Stimulated activated CD8-positive, alpha-beta memory T cell treated with anti-CD3 and anti-CD28 coated beads, Interleukin-12 subunit alpha, Interleukin-12 subunit beta, amount 100 ng/mL, for 4 hours (primary cell): Measurements from ENCODE around the gene SLC25A30.

Experiments
- DNase-seq: peaks from one replicate; pipeline ENCODE4 v3.0.0-alpha.2; 2020; ENCODE audit warnings: low read depth

Gene SLC25A30, protein sequence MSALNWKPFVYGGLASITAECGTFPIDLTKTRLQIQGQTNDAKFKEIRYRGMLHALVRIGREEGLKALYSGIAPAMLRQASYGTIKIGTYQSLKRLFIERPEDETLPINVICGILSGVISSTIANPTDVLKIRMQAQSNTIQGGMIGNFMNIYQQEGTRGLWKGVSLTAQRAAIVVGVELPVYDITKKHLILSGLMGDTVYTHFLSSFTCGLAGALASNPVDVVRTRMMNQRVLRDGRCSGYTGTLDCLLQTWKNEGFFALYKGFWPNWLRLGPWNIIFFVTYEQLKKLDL

DNA sequence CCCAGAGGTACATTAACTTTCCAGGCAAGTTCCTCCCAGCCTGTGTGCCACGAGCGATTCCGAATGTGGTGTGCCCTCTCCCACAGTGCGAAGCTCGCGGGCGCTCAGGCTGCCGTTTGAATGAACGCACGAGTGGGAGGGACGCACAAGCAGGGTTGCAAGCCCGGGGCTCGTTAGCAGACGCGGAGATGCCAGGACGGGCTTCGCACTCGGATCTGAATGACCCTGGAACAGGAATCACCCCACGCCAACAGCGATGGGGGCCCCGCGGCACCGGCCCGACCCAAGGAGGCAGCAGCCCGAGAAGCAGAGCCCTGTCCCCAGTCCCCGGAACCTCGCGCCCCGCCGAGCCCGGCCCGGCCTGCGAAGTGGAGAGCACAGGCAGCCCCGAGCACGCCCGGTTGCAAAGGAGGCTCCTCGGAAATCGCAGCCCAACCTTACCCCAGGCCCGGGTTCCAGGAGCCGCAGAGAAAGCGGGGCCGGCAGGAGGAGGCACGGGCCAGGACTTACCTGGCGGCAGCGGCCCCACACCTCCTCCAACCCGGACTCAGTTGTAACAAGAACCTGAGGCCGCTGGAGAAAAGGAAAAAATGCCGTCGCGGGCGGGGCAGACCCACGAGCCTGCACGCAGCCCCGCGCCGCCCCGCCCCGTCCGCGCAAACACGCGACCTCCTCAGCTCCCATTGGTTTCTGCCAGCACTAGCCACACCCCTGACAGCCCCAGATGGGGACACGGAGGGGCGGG lies at the start of gene SLC25A30:
Gene SLC25A30 (minus strand): TSS at position 584 of the 745 bp plus-strand sequence. CDS start 6,948 bp downstream, outside the sequence.
- DNase-seq, result peak; percentile 87

DNA sequence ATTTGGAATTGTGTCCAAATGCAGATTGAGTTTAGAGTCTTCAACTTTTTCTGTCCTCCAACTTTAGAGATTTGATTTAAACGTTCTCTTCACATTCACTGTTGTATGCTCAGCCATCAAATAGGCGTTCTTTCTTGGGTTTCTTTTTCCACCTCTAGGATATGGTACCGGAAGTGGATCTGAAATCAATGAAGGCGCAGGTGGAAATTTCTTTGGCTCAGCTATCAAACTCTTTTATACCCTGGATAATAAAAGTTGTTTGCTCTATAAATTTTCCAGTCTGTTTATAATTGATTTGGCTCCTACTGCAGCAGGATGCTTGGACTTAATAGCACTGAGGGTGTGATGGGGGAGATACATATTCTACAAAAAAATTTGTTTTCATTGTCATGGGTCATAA lies 48.2 kb upstream of the SLC25A30 start:
- DNase-seq, result no peak

DNA sequence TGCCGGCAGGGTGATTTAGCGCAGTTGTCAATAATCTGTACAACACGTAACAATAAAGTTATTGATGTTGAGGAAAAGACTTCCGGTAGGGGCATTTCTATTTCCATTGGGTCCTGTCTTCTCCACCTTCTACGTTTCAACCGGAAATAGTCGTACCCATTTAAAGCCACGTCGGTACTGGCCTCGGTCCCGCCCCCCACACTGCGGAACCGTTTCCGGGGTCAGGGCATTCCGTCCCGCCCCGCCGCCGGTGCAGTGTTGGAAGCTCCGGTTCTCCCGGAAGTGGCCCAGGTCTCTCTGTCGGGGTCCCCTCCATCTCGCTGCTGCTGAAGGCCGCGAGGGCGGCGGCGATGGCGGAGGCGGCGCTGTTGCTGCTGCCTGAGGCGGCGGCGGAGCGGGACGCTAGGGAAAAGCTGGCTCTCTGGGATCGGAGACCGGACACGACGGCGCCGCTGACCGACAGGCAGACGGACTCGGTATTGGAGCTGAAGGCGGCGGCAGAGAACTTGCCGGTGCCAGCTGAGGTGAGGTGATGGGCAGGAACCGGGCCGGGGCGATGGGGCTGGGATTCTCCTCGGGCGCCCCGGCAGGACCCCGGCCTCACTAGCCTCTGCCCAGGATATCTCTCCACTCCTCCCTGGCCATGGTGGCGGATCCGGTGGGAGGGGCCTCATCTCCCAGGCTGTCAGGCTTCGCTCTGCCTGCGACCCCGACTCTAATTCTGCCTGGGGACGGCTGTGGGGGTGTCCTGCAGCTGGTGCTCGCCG lies 46.7 kb upstream of the SLC25A30 start, which contains the start of gene COG3:
Gene COG3 (plus strand): TSS at position 253 of the 767 bp plus-strand sequence. CDS start 98 bp downstream, at position 351.
- DNase-seq, result peak; percentile 90

DNA sequence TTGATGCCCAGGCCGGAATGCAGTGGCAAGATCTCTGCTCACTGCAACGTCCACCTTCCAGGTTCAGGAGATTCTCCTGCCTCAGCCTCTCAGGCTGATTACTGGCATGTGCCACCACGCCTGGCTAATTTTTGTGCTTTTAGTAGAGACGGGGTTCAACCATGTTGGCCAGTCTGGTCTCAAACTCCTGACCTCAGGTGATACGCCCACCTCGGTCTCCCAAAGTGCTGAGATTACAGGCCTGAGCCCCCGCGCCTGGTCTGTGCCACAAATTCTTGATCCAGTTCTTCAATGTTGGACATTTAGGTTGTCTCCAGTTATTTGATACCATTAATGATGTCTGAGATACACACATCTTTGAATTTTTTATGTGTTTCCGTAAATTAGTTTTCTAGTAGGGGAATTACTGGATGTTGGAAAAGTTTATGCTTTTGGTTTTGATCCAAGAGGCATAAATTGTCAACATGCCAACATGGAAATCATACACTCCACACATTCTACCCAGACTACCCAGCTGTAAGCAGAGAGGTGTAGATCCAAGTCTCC lies 46.0 kb upstream of the SLC25A30 start:
- no peak for DNase-seq

DNA sequence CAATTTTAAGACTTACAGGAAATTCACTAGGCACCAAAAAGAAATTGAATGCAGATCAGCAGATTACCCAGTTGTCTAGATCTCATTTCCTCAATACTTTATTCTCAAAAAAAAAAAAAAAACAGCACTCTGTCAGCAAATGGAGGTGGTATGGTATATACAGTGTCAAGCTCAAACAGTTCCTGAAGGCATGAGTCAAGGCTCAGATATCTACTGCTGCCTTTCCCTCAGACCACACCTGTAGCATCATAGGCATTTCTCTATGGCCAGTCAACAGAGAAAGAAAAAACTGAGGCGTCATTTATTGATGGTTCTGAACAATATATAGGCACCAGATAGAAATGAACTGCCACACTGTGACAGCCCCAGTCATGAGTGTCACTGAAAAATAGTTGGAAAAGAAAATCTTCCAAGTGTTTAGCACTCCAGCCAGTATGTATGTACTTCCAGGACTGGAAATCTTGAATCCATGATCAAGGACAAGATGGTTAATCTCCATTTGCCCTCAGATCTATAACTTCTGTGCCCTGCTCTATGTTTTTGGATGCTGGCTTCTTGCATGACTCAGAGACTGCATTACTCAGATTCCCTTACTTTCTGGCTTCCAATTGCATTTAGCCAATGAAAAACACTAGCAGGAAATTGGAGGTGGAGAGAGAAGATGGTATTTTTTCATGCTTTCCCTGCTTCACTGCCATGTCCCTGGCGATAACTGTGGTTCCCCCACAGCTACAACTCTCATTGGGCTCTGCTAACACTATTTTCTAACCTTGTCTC lies 38.2 kb upstream of the SLC25A30 start:
- DNase-seq, result no peak

DNA sequence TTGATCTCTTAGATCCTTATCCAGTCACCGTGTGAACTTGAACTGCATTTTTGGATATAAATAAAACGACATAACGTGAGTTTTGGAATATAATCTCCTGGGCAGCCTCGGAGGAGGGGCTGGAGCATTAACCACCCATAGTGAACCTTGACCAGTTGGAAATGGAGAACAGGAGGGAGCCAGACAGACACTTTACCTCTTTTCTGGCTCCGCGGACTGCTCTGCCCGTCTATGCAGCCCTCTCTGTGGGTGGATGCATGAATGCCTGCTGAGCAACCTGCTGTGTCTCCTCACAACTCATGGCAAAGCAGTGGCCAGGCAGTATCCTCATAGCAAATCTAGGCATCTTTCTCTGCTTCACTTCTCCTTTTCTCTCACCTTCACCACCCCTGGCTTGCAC lies 36.0 kb upstream of the SLC25A30 start:
- no peak for DNase-seq

DNA sequence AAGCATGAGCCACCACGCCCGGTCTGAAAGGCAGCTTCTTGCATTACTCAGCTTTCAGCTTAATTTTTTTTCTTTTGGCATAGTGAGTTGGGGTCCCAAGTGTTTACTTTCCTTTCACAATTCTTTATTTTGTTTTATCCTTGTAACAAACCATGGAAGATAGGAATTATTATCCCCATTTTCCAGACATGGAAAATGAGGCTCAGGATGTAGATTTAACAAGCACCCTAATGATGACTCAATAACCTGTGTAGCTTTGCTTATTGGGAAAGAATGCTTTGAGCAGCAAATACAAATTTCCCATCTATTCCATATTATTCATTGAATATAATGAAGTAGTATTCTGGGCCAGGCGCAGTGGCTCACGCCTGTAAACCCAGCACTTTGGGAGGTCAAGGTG lies 33.1 kb upstream of the SLC25A30 start:
- DNase-seq, result no peak

DNA sequence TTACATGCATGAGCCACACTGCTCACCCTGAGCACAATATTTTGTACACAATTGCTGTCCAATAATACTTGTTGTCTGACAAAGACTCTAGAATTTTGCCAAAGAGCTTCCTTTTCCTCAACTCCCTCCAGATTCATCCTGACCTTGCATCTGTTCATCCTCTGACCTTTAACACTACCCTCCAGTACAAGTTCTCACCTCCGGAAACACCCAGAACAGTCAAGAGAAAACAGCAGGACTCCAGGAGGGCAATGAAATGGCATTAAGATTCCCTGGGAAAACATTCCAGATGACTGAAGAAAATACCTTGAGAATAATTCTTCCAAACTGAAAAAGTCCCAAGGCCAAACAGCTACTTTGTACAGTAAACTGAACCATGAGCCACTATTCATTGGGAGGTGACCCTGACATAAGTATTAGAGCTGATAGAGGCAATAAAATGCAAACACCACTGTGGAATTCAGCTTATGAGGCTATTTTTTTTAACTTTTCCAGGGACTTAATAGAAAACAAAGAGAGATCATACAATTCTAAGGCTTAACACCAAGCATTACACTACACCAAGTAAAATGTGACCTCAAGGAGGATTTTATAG lies 30.9 kb upstream of the SLC25A30 start:
- DNase-seq, result no peak

DNA sequence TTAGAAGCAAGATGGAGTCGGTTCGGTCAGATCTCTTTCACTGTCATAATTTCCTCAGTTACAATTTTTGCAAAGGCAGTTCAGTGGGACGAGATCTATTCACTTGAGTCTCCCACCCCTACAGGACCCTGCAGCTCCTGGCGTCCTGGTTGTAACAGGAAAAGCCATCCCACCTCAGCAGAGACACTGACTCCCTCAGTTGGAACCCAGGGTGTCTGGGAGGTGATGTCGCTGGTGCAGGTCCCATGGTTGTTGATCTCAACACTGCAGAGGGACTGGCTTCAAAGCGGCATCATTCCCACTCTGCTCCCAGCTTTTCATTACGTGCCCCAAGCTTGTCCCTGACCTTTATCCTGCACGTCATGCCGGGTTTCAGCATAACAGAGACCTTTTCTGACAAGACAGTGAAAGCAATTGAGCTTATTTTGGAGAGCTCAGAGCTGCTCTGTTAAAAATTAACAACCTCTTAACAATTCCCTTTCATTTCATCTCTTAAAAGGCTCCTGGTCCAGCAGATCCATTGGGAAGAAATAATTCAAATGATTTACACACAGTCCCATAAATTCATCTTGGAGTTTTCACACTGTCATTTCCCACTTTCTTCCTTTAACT lies 29.0 kb upstream of the SLC25A30 start:
- no peak for DNase-seq

DNA sequence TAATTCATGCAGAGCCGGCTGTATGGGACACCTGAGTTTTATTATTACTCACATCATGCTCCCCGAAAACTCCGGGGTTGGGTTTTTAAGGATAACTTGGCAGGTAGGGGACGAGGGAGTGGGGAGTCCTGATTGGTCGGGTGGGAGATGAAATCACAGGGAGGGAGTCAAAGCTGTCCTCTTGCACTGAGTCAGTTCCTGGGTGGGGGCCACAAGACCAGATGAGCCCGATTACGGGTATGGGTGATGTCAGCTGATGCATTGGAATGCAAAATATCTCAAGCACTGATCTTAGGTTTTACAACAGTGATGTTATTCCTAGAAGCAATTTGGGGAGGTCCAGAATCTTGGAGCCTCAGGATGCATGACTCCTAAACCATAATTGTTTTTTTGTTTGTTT lies 28.0 kb upstream of the SLC25A30 start:
- DNase-seq, result no peak

DNA sequence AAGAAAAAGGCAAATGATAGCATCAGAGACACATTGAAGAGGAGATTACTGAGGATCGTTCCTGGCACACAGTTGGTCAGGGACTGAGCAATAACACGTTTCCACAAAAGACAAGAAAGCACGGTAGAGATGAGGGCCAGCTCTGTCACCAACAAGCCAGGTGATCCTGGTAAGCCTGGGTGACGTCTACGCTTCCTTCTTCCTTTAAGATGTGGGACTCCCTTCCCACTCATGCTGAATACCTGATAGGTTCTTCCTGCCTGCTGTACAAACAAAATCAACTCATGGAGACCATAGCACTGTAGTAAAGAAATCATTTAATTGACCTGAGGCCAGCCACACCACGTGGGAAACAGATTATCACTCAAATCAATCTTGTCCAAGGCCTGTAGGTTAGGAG lies 26.9 kb upstream of the SLC25A30 start:
- DNase-seq, result no peak

DNA sequence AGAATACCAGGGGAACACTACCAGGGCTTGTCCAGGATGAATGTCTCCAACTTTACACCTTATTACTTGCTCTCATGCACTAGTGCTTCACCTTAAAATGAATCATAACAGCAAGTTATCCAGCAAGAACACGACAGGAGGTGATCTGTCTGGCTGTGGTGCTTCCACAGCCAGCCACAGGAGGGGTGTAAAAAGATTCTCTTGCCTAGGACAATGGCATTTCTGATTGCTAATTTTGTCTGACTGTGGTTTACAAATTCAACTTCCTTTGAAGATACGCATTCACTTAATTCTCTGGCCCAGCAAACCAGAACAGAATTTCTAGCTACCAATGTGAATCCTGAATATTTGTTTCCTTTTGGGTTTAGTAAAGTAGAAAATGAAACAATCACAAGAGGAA lies 23.5 kb upstream of the SLC25A30 start:
- DNase-seq, result no peak

DNA sequence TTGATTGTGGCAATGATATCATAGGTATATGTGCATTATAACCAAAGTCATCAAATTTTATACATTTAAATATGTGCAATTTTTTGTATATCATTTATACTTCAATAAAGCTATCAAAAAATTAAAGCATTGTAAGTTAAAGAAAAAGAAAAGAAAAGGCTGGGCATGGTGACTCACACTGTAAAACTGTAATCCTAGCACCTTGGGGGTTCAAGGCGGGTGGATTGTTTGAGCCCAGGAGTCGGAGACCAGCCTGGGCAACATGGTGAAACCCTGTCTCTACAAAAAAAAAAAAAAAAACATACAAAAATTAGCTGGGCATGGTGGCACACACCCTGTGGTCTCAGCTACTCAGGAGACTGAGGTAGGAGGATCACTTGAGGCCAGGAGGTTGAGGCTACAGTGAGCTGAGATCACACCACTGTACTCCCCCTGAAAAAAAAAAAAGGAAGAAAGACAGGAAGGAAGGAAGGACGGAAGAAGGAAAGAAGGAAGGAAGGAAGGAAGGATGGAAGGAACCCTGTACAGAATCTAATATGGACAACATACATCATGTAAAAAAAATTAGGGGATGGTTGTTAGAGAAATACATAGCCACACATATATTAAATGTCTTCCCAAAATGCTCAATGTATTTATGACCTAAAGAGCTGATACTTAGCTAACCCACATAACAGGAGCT lies 21.7 kb upstream of the SLC25A30 start:
- no peak for DNase-seq

DNA sequence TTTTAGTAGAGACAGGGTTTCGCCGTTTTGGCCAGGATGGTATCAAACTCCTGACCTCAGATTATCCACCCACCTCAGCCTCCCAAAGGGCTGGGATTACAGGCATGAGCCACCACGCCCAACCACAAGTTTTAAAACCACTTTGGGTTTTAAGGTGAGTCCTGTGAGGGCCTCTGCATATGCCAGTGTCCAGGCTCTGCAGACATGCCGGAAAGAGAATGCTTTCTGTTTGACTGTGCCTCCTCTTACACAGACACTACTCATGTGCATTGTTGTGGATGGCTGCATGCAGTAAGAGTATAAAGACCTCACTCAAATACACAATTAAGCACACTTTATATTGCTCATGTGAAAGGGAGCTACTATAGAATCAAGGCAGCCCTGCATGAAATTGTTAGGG lies 20.8 kb upstream of the SLC25A30 start:
- no peak for DNase-seq

DNA sequence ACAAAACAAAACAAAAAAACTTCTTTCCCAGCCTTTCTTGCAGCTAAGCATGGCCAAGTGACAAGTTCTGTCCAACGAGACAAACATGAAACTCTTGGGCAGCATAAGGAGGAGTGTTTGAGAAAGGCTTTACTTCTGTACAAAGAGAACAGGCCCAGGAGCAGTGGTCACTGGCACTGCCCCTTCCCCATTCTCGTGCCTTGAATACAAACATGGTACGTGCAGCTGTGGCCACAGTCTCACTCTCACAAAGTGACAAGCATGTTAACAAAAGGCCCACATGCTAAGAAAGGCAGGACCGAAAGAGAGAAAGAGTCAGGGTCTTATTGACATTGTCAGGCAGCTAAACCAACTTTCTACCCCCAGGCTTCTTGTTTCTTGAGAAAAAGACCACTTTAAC lies 19.8 kb upstream of the SLC25A30 start:
- no peak for DNase-seq

DNA sequence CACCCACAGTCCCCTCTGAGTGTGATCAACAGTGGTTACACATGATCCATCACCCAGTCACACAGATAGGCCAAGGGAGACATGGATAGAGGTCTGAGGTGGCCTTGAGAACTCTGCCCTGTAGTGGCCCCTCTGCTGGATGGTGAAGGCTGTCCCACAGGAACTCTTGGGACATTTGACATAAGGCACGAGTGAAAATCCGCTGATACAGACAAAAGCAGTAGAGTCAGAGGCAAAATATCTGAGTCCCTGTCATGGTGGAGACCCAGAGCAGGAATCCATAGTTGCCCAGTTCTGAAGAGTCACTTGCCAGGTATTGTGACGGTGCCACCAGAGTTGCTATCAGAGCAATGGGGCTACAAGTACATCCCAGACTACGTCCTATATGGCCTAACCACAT lies 18.8 kb upstream of the SLC25A30 start:
- no peak for DNase-seq

DNA sequence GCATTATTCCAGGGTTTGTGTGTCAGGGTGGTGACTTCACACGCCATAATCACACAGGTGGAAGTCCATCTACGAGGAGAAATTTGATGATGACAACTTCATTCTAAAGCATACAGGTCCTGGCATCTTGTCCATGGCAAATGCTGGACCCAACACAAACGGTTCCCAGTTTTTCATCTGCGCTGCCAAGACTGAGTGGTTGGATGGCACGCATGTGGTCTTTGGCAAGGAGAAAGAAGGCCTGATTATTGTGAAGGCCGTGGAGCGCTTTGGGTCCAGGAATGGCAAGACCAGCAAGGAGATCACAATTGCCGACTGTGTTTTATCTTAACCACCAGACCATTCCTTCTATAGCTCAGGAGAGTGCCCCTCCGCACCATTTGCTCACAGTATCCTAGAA lies 18.2 kb upstream of the SLC25A30 start:
- no peak for DNase-seq

DNA sequence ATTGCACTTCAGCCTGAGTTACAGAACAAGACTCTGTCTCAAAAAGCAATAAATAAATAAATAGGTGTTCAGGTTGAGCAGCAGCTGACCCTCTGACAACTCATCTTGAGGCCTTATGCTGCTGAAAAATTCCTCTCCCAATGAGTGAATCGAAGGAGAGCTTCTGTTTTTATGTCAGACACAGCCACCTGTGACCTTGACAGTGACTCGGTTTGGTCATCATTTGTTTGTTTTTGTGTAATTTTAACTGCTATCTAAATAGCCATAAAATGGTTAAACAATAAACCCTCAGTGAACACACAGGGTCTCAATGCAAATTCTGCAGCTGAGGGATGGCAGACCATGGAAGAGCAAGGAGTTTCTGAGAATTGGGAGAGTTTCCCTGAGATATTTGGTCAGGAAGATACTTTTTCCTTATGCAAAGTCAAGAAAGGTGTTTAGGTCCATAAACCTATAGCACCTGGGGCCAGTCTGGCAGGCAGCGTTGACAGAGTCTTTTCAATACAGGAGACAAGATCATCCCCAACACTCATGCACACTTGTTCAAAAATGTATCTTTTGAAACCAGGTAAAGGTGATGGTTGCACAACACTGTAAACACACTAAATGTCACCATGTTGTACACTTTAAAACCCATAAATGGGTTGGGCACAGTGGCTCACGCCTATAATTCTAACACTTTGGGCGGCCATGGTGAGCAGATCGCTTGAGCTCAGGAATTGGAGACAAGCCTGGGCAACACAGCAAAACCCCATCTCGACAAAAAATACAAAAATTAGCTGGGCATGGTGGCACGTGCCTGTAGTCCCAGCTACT lies 16.6 kb upstream of the SLC25A30 start:
- DNase-seq, result no peak

DNA sequence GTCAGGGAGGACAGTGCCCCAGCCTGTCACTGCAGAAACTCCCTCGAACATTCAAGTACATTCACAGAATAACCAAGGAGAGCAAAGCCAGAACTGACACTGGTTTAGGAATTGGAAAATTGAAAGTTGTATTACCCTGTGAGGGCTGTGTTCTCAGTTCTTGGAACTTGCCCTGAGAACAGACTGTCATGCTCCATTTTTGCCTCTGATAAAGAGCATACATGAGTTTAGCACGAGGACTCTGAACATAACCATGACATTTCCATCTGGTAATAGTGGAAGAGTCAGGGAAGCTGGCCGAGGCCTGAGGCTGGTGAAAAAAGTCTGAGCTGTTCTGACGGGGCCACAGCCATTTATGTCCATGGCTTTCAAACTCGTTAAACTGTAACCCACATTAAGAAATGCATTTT lies 15.2 kb upstream of the SLC25A30 start:
- no peak for DNase-seq
